ENCODE data around the gene TRMT10C. TPM values are rescaled to one million over a fixed set of nuclear protein-coding genes. Genes with fewer than 3 reads are reported as not detected.
"Not testable (repeated sequence)": the region's sequence is repeated elsewhere in the genome, so short reads cannot be mapped to it uniquely, and the experiment has no call there.

TRMT10C gene
- total RNA-seq, 1 experiment from 2014 or later: 34.2 TPM

DNA sequence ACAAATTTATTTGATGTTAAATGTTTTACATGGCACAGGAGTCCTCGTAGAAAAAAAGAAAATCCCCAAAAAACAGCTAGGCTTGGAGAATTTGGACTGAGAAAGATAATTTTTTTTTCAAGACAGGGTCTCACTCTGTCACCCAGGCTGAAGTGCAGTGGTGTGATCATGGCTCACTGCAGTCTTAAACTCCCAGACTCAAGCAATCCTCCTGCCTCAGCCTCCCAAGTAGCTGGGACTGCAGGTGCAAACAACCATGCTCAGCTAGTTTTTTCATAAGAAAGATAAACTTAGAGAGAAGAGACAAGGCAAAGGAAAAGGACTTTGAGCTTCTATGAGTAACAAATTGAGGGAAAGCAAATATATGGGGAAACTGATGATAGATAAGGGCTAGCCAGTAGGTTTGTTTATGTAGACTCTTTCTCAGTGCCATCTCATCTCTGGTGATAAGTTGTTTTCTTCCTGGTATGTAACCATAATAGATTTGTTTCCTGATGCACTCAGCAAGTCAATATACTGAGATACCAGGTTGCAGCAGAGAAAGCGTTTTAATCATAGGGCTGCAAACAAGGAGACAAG lies 13.1 kb upstream of the TRMT10C start:
- intact Hi-C loops (cut with micrococcal nuclease; ENCODE audit: unreplicated experiment): no loop called here
- no peak for TF ChIP-seq EZH2 (IDR thresholded peaks at IDR 0.05; ENCODE audit: low read depth)
- TF ChIP-seq, protein P1, sequence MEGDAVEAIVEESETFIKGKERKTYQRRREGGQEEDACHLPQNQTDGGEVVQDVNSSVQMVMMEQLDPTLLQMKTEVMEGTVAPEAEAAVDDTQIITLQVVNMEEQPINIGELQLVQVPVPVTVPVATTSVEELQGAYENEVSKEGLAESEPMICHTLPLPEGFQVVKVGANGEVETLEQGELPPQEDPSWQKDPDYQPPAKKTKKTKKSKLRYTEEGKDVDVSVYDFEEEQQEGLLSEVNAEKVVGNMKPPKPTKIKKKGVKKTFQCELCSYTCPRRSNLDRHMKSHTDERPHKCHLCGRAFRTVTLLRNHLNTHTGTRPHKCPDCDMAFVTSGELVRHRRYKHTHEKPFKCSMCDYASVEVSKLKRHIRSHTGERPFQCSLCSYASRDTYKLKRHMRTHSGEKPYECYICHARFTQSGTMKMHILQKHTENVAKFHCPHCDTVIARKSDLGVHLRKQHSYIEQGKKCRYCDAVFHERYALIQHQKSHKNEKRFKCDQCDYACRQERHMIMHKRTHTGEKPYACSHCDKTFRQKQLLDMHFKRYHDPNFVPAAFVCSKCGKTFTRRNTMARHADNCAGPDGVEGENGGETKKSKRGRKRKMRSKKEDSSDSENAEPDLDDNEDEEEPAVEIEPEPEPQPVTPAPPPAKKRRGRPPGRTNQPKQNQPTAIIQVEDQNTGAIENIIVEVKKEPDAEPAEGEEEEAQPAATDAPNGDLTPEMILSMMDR (conservative IDR thresholded peaks at IDR 0.05): no peak

DNA sequence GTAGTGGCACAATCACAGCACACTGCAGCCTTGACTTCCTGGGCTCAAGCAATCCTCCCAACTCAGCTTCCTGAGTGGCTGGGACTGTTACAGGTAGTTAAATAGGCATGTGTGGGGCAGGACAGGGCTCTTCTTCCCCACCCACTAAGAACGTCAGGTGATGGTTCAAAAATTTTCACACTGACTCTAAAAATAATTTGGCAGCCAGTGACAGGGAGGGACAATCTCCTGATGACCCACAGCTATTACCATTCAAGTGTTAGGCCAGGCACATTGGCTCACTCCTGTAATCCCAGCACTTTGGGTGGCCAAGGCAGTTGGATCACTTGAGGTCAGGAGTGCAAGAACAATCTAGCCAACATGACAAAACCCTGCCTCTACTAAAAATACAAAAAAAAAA lies 12.2 kb upstream of the TRMT10C start:
- Histone ChIP-seq H3K9me3 (ENCODE audit: insufficient read depth, low read depth) (no peaks in the 10 kb centered on the region), H3F3A (ENCODE audit: insufficient read depth, low read depth) (no peaks in the 10 kb centered on the region), H3K4me3 (no peak overlapping the region), H2AFZ (no peak overlapping the region), H3K27ac (no peak overlapping the region), H3K4me1 (replicated peaks; ENCODE audit: insufficient read depth) (no peaks in the 10 kb centered on the region), H3K27me3 (ENCODE audit: insufficient read depth, low read depth) (no peaks in the 10 kb centered on the region), H3K79me2 (ENCODE audit: low read depth) (no peaks in the 10 kb centered on the region), H4K20me1 (ENCODE audit: insufficient read depth) (no peaks in the 10 kb centered on the region), H3K4me2 (no peak overlapping the region), H3K9me2 (ENCODE audit: insufficient read depth) (no peaks in the 10 kb centered on the region), H3K36me3 (ENCODE audit: low read depth) (no peaks in the 10 kb centered on the region)
- ChIA-PET POLR2A (ENCODE audit: unreplicated experiment) (no interaction called here), CTCF (no interaction called here)
- intact Hi-C loops (cut with micrococcal nuclease; ENCODE audit: unreplicated experiment): no loop called here
- peak in 1 of 2 experiments; percentile 12 for DNase-seq
- no TSS peak for BruUV-seq (replicated peaks)
- TF ChIP-seq EZH2 (IDR thresholded peaks at IDR 0.05; ENCODE audit: low read depth): no peak
- TF ChIP-seq, protein P1 (conservative IDR thresholded peaks at IDR 0.05): no peak

More for the DNA sequence above, 13.1 kb upstream of the TRMT10C start:
- no peak overlapping the region for H2AFZ ChIP-seq
- no TSS peak for BruUV-seq (replicated peaks)
- no peak overlapping the region for H3K27ac ChIP-seq
- ChIA-PET CTCF (no interaction called here), POLR2A (ENCODE audit: unreplicated experiment) (no interaction called here)
- no peaks in the 10 kb centered on the region for H3K79me2 ChIP-seq (ENCODE audit: low read depth)
- H3K4me3 ChIP-seq: no peak overlapping the region
- no peaks in the 10 kb centered on the region for H3K9me2 ChIP-seq (ENCODE audit: insufficient read depth)
- no peak for DNase-seq
- no peaks in the 10 kb centered on the region for H4K20me1 ChIP-seq (ENCODE audit: insufficient read depth)
- no peaks in the 10 kb centered on the region for H3K36me3 ChIP-seq (ENCODE audit: low read depth)
- H3K27me3 ChIP-seq (ENCODE audit: insufficient read depth, low read depth): no peaks in the 10 kb centered on the region
- no peaks in the 10 kb centered on the region for H3K4me1 ChIP-seq (replicated peaks; ENCODE audit: insufficient read depth)
- no peak overlapping the region for H3K4me2 ChIP-seq
- H3K9me3 ChIP-seq (ENCODE audit: insufficient read depth, low read depth): no peaks in the 10 kb centered on the region
- no peaks in the 10 kb centered on the region for H3F3A ChIP-seq (ENCODE audit: insufficient read depth, low read depth)

- H2AFZ ChIP-seq; H3K79me2 ChIP-seq (ENCODE audit: low read depth); POLR2A ChIA-PET (ENCODE audit: unreplicated experiment); H3K27ac ChIP-seq; DNase-seq; H3F3A ChIP-seq (ENCODE audit: insufficient read depth, low read depth); H3K27me3 ChIP-seq (ENCODE audit: insufficient read depth, low read depth); CTCF ChIA-PET; H3K4me2 ChIP-seq; H3K36me3 ChIP-seq (ENCODE audit: low read depth); H3K4me1 ChIP-seq (replicated peaks; ENCODE audit: insufficient read depth); H3K9me3 ChIP-seq (ENCODE audit: insufficient read depth, low read depth); intact Hi-C loops (cut with micrococcal nuclease; ENCODE audit: unreplicated experiment); H3K9me2 ChIP-seq (ENCODE audit: insufficient read depth); H4K20me1 ChIP-seq (ENCODE audit: insufficient read depth); H3K4me3 ChIP-seq; BruUV-seq (replicated peaks): not testable (repeated sequence)
Observed at GRCh38 chr3:101551359-101552081, 10.1 kb upstream of the TRMT10C start.

GRCh38 chr3:101553381-101553780 lies 8.3 kb upstream of the TRMT10C start:
- H3K9me3 ChIP-seq (ENCODE audit: insufficient read depth, low read depth); BruUV-seq (replicated peaks); H3K9me2 ChIP-seq (ENCODE audit: insufficient read depth); H3K79me2 ChIP-seq (ENCODE audit: low read depth); POLR2A ChIA-PET (ENCODE audit: unreplicated experiment); DNase-seq; CTCF ChIA-PET; H3F3A ChIP-seq (ENCODE audit: insufficient read depth, low read depth); H3K36me3 ChIP-seq (ENCODE audit: low read depth); H3K27ac ChIP-seq; H3K4me3 ChIP-seq; intact Hi-C loops (cut with micrococcal nuclease; ENCODE audit: unreplicated experiment); H3K4me1 ChIP-seq (replicated peaks; ENCODE audit: insufficient read depth); H3K4me2 ChIP-seq; H4K20me1 ChIP-seq (ENCODE audit: insufficient read depth); H2AFZ ChIP-seq: not testable (repeated sequence)
- peaks cover 12% of the 10 kb centered on the region; the same call in 1 of the 2 replicates for H3K27me3 ChIP-seq (ENCODE audit: insufficient read depth, low read depth)

Data from PC-9 (cell line).